ENCODE data around the gene ELOA. TPM values are rescaled to one million over a fixed set of nuclear protein-coding genes. Genes with fewer than 3 reads are reported as not detected.
"Not testable (repeated sequence)": the region's sequence is repeated elsewhere in the genome, so short reads cannot be mapped to it uniquely, and the experiment has no call there.

ELOA gene
- total RNA-seq, 1 donor from 2014 or later, result 21.4 TPM

DNA sequence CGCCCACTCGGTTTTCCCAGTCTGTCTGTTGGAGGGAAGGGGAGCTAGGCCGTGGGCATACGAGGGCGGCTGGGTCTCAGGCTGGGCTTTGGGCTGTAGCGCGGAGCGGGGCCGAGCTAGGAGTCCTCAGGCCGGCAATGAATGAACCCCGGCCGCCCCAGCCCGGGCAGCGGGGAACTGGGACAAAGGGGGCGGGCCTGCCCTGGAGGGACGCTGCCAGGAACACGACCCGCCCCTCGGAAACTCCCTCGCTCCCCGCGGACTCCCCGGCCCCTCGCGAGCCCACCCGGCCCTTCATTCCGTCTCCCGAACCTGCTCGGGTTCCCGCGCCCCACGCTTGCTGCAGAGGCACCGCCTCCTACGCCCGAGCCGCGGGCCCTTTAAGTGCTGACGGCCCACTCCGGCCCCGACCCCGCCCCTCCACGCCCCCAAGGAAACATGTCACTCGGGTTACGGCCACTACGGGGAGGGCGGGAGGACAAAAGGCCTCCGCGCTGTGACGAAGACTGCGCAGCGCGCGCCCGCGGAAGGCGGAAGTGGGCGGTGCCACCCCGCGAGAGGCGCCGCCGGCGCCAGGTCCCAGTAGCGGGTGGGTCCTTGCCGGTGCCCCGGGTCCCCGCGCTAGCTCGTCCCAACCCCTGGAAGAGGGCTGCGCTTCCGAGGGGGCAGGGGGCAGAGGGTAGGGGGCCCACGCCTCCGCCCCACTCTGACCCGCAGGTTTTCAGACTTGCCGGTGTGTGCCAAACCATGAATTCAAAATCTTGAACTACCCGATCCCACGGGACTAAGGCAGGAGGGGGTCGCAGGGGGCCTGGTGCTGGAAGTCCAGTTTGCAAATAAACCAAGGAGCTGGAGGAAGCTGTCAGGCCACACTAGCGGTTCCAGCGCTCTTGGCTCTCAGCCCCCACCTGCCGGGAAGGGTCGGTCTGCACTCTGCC lies 57.4 kb downstream of the ELOA start, which contains the start of gene GALE:
TSS of gene GALE (minus strand) at position 355 of the 938 bp plus-strand sequence. CDS start 1,747 bp downstream, outside the sequence.
- peak; percentile 98 for DNase-seq

DNA sequence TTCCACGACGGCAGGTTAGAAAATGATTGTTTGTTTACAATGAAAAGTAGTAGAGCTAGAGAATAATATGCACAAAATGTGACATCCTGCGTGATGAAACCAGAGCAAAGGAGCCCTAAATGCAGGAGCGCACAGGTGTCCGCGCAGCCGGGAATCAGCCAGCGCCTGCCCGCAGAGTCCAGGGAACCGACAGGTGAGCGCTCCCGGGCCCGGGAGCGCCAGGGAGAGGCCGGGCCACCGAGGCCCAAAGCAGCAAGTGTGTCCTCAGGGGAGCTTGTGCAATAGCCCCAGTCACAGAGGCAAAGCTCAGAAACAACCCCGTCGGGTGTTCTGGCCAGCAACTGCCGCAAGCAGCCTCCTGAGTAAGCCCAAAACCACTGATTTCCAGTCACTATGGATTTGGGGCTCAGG lies 58.1 kb downstream of the ELOA start:
- DNase-seq, result no peak

DNA sequence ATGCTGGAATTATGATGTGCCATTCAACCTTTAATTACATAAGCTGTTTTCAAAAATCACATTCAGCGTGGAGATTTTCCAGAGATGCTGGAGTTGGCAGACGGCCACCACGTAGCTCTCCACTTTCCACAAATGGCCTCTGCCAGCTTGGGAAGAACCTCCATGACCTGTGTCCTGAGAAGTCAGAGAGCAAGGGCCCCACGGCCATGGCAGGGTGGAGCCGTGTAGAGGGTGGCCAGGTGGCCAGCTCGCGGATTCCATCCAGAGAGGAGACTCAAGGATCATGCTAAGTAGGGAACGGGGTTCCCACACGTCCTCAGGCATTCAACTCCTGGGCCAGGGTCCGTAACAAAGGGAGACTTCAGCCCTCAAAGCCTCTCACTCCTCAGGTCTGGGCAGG lies 58.6 kb downstream of the ELOA start:
- DNase-seq, result peak; percentile 21

DNA sequence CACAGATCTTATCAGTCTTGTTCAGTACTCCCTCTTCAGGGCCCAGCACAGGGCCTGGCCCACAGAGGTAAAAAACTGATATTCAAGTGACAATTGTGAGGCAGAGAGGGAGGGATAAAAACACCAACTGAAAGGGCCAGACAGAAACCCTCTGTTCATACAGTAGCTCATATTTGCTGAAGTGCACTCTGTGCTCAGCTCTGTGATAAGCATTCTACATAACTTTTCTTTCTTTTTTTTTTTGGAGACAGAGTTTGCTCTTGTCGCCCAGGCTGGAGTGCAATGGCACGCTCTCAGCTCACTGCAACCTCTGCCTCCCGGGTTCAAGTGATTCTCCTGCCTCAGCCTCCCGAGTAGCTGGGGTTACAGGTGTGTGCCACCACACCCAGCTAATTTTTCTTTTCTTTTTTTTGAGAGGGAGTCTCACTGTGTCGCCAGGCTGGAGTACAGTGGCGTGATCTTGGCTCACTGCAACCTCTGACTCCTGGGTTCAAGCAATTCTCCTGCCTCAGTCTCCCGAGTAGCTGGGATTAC lies 59.6 kb downstream of the ELOA start:
- DNase-seq, result not testable (repeated sequence)

DNA sequence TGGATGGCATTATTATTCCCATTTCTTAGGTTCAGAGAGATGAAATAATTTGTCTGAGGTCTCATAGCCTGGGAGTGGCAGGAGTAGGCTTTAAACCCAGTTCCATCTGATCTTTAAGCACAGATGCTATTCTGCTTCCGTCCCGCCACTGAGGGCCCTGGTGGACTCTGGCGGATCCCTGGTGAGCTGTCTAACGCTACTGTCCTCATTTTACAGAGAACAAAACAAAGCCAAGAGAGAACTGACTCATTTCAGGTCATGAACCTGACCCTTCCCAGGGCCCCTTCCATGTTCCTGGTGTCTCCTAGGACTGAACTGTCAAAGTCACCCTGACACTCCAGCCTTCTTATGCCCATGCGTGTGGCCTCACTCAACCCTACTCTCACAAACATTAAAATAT lies 60.4 kb downstream of the ELOA start:
- no peak for DNase-seq

DNA sequence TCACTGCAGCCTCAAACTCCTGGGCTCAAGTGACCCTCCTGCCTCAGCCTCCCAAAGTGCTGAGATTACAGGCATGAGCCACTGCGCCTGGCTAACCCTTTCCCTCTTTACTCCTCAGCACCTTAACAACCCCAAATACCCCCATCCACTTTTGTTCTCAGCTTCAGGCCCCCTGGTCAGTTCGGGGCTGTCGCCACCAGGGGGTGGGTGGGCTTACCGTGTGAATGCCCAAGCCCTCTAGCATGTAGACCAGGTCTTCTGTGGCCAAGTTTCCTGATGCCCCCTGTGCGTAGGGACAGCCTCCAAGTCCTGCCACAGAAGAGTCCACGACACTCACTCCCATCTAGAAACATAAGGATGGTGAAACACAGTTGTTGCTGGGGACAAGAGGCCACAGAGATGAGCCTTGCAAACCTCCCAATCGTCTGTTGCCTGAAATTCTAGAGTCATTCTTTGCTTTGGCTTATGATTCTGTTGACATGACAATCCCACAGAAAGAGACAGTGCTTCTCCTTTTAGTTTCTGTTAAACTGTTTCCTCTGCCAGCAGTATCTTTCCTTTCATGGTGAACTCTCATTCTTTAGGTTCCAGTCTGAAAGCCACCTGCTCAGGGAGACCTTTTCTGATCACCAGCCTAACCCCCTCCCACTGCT lies 61.0 kb downstream of the ELOA start:
- DNase-seq, result no peak

DNA sequence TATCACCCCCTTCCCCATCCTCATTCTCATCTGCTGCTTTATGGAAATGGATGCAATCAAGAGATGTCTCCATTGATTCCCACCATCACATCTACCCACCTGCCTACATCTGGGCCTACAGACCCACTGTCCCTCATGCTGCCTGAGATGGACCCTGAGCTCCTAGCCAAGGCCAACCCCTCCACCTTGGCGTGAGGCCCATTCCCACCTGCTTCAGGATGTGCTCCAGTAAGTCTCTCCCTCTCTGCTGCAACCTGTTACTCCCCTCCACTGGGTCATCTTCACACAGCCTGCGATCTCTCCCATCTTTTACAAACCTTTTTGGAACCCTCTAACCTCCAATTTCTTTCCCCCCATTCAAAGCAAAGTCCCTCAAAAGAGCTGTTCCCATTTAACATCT lies 61.8 kb downstream of the ELOA start:
- DNase-seq, result no peak

DNA sequence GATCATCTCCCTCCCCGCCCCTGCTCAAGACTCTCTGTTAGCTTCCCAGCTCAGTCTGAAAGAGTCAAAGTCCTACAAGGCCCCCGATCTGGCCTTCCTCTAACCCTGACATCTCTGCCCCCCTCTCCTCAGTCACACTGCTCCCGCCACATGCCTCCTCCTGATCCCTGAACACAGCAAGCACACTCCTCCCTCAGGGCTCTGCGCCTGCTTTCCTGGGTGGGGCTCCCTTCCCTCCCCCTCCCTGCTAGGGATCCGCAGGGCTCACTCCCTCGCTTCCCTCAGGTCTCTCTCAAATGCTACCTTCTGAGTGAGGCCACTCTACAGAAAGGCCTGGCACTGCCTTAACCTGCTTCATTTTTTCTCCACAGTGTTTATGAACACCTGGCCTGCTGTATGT lies 63.0 kb downstream of the ELOA start:
- no peak for DNase-seq

DNA sequence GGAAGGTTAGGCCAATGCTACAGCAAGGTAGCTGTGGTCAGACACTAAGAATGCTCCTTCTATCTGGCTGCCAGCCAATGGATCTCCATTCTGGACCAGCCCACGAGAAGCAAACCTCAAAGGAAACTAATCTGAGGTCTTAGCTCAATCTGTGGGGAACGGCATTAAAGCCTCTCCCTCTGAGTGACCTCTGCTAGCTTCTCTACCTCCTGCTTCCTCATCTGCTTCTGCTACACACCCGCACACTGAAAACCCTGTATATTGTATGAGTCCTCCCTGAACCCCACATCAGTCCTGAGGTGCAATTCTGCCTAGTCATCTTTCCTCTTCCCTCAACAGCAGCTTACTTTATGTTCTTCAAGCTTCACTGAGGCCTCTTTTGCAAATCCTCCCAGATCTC lies 64.2 kb downstream of the ELOA start:
- DNase-seq, result no peak

DNA sequence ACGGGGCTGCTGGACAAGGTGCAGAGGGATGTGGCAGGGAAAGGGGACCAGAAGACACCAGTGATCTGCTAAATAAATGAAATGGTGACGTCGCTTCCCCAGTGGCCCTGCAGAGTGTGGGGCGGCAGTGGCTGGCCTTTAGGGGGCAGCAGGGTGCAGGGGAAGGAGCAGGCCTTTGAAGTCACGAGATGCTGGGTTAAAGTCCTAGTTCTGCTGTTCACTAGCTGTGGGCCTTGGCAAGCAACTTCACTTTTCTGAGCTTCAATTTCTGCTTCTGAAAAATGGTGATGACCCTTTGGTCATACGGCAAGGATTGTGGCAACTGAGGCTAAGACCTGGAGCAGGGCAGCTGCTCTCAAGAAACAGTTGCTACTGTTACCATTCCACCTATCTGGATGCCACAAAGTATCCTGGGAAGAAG lies 66.5 kb downstream of the ELOA start:
- peak; percentile 43 for DNase-seq

DNA sequence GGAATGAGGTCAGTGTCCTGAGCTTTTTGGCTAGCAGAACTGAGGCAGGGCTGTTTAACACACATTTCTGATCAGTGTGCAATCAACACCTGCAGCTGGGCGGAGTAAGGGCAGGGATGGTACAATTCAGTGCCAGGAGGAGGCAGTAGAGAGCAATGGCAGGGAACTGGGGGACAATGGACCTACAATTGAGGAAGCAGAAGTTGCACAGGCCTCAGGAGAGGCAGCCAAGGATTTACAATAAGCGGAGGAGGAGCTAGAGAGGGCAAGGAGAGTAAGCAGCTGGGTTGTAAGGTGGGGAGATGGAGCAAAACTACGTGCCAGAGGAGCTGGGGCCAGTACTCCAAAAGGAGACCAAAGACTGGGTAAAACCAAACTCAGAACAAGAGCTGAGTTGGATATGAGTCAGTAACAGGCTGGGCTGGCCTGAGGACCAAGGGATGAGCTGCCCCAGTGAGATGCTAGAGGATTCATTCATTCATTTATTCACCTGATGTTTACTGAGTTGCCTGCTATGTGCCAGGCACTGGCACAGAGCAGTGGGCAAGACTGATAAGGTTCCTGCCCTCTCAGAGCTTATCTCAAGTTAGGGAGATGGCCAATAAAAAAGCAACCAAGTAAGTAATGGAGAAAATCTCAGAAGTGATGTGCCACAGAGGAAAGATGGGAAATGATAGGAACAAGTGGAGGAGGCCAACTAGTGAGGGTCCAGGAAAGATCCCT lies 67.7 kb downstream of the ELOA start:
- peak; percentile 29 for DNase-seq

Other genes starting within 250 kb of the ELOA start
- 6.2 TPM for gene E2F2, start 212.2 kb upstream of the ELOA start, total RNA-seq
- 51.6 TPM for gene ID3, start 184.0 kb upstream of the ELOA start, total RNA-seq
- gene RPL11, start 51.7 kb upstream of the ELOA start, total RNA-seq, result 1,184 TPM
- 43.8 TPM for gene PITHD1, start 34.9 kb downstream of the ELOA start, total RNA-seq
- gene LYPLA2, start 47.7 kb downstream of the ELOA start, total RNA-seq, result 17.1 TPM
- 30.6 TPM for gene GALE, start 57.3 kb downstream of the ELOA start, total RNA-seq
- 40.6 TPM for gene HMGCL, start 82.0 kb downstream of the ELOA start, total RNA-seq
- 21.4 TPM for gene FUCA1, start 124.8 kb downstream of the ELOA start, total RNA-seq
- not detected for gene CNR2, start 169.9 kb downstream of the ELOA start, total RNA-seq
- gene PNRC2, start 216.4 kb downstream of the ELOA start, total RNA-seq, result 155 TPM
- 127 TPM for gene SRSF10, start 236.9 kb downstream of the ELOA start, total RNA-seq

Data from tongue (tissue), 2 donors.